Measurements from ENCODE around the gene ARHGEF26. TPM values are rescaled to one million over a fixed set of nuclear protein-coding genes. Genes with fewer than 3 reads are reported as not detected.
A peak's percentile ranks its signal among the peaks of the same experiment; 100 is the strongest.

The ARHGEF26 gene
- total RNA-seq, 4 donors from 2014 or later = 6.8 to 21.9 (median 10.3) TPM

DNA sequence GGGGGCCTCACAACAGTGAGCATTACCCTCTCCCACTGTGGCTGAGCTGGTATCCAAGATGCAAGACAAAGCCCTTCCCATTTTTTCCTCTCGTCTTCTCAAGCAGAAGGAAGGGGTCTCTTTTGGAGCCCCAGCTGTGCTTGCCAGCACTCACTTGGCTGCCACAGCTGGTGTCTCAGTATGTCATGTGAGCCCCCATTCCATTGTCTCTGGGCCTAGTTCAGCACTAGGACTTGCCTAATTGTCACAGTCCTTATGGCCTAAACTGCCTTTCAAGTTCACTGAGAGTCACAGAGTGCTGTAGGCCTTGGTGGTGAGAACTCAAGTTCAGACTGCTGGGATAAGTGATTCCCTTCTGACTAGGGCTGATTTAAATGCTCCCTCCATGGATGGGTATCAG is 89.8 kb downstream of the ARHGEF26 start:
- WGBS, 2 donors = 86 to 100% methylated on average over 1 of the region's 1 CpG
- Histone ChIP-seq H3K4me3 (no peak overlapping the region), H3K9me3 (no peaks in the 10 kb centered on the region), H3K36me3 (peaks cover 0 to 30% (median 0%) of the 10 kb centered on the region in 3 donors), H3K27me3 (no peaks in the 10 kb centered on the region), H3K27ac (no peak overlapping the region), H3K4me1 (no peaks in the 10 kb centered on the region)
- intact Hi-C loops (cut with DNase I) = no loop called here
- no peak for DNase-seq
- TF ChIP-seq, protein P1, sequence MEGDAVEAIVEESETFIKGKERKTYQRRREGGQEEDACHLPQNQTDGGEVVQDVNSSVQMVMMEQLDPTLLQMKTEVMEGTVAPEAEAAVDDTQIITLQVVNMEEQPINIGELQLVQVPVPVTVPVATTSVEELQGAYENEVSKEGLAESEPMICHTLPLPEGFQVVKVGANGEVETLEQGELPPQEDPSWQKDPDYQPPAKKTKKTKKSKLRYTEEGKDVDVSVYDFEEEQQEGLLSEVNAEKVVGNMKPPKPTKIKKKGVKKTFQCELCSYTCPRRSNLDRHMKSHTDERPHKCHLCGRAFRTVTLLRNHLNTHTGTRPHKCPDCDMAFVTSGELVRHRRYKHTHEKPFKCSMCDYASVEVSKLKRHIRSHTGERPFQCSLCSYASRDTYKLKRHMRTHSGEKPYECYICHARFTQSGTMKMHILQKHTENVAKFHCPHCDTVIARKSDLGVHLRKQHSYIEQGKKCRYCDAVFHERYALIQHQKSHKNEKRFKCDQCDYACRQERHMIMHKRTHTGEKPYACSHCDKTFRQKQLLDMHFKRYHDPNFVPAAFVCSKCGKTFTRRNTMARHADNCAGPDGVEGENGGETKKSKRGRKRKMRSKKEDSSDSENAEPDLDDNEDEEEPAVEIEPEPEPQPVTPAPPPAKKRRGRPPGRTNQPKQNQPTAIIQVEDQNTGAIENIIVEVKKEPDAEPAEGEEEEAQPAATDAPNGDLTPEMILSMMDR (IDR thresholded peaks at IDR 0.05) = no peak
- TF ChIP-seq POLR2A (IDR thresholded peaks at IDR 0.05) = no peak

DNA sequence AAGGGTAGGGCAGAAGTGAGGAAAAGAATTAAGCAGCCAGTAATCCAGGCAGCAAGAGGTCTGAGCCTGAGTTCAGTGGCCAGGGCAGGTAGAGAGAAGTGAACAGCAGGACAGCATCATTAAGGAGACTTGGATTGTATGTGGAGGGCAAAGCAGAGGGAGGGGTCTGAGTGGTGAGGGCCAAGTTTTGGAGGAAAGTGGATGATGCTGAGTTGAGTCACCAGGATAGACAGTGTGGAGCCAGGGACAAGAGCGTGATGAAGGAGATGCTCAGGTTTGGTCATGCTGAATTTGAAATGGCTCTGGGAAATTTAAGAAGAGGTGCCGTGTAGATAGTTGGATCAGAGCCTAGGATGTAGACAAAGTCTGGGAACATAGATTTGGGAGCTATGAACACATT is 93.1 kb downstream of the ARHGEF26 start:
- no peak for DNase-seq
- intact Hi-C loops (cut with DNase I) = no loop called here
- peaks cover 0 to 13% (median 0%) of the 10 kb centered on the region in 3 donors for H3K4me1 ChIP-seq
- H3K4me3 ChIP-seq = no peak overlapping the region
- H3K27me3 ChIP-seq = no peaks in the 10 kb centered on the region
- 50 to 73% methylated on average over 2 of the region's 2 CpGs for WGBS, 2 donors
- H3K9me3 ChIP-seq = no peaks in the 10 kb centered on the region
- TF ChIP-seq, protein P1 (IDR thresholded peaks at IDR 0.05) = no peak
- no peak for TF ChIP-seq POLR2A (IDR thresholded peaks at IDR 0.05)
- peaks cover 0 to 11% (median 0%) of the 10 kb centered on the region in 3 donors for H3K36me3 ChIP-seq
- H3K27ac ChIP-seq = no peak overlapping the region

DNA sequence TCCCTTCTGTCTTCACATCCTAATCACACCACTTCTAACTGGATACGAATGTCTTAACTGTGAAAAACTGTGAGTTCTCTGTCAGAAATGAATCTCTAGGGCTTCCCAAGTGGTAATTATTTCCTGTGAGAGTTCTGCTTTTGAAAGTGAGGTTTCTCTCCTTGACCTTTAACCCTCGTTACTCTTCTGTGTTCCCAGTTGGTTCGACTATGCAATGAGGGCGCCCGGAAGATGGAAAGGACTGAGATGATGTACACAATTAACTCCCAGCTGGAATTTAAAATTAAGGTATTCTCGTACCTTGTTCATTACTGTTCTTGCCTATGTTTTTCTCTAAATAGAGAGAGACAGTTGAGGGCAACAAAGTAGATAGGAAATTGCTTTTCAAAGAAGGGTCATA is 96.5 kb downstream of the ARHGEF26 start:
- Histone ChIP-seq H3K27ac (no peak overlapping the region), H3K4me3 (no peak overlapping the region), H3K9me3 (no peaks in the 10 kb centered on the region), H3K4me1 (peaks cover 0 to 13% (median 0%) of the 10 kb centered on the region in 3 donors), H3K27me3 (no peaks in the 10 kb centered on the region), H3K36me3 (no peaks in the 10 kb centered on the region)
- DNase-seq = no peak
- TF ChIP-seq, protein P1 (IDR thresholded peaks at IDR 0.05) = no peak
- TF ChIP-seq POLR2A (IDR thresholded peaks at IDR 0.05) = no peak
- 84 to 93% methylated on average over 6 of the region's 6 CpGs for WGBS, 2 donors
- intact Hi-C loops (cut with DNase I) = no loop called here

DNA sequence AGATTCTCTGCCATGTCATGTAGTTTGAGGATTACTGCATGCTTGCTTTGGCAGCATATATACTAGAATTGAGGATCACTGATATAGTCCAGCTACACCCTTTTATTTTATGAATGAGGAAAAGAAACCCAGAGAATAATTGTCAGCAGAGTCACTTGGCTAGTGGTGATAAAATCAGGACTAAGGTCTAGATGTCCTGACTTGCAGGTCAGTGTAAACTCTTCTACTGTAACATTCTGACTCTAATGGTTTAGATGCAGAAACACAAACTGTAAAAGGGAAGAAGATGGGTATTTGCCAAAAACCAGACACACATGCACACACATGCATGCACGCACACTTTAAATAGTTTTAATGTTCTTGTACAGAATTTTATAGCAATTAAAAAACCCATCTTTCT is 97.5 kb downstream of the ARHGEF26 start:
- Histone ChIP-seq H3K36me3 (no peaks in the 10 kb centered on the region), H3K4me1 (peaks cover 0 to 13% (median 0%) of the 10 kb centered on the region in 3 donors), H3K27me3 (no peaks in the 10 kb centered on the region), H3K4me3 (no peak overlapping the region), H3K9me3 (no peaks in the 10 kb centered on the region), H3K27ac (peak overlapping the region in 2 of 4 donors; percentile 47 to 48)
- intact Hi-C loops (cut with DNase I) = no loop called here
- 72 to 78% methylated on average over 1 of the region's 1 CpG for WGBS, 2 donors
- TF ChIP-seq, protein P1 (IDR thresholded peaks at IDR 0.05) = no peak
- TF ChIP-seq POLR2A (IDR thresholded peaks at IDR 0.05) = no peak
- no peak for DNase-seq

DNA sequence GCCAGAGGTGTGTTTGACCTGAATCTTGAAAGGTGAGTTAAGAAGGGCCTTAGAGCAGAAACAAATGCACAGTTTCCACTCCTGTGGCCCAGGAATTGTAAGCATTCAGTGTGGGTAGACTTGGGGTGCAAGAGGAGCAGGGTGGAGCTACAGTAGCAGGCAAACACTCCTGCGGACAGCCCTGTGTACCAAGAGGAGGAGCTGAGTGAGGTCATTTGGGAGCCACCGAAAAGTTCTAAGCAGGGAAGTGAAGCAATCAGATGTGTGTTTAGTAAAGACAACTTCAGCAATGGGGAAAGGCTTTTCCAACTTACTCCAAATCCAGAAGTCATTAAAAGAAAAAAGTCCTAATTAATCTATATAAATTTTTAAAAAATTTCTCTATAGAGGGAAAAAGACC is 99.3 kb downstream of the ARHGEF26 start:
- WGBS, 2 donors = 77 to 86% methylated on average over 2 of the region's 2 CpGs
- H3K9me3 ChIP-seq = no peaks in the 10 kb centered on the region
- no peak overlapping the region for H3K4me3 ChIP-seq
- DNase-seq = no peak
- TF ChIP-seq, protein P1 (IDR thresholded peaks at IDR 0.05) = no peak
- TF ChIP-seq POLR2A (IDR thresholded peaks at IDR 0.05) = no peak
- intact Hi-C loops (cut with DNase I) = no loop called here
- peak overlapping the region in 1 of 4 donors; percentile 18 for H3K27ac ChIP-seq
- peaks cover 0 to 17% (median 0%) of the 10 kb centered on the region in 3 donors for H3K4me1 ChIP-seq
- no peaks in the 10 kb centered on the region for H3K36me3 ChIP-seq
- no peaks in the 10 kb centered on the region for H3K27me3 ChIP-seq
